DND-41 (cell line): Measurements from ENCODE around the gene ELF1.

Experiments
- ATAC-seq: fragments of 200-7000 bp; cut with Tn5 transposase; 3 replicates; pipeline ENCODE4 v1.9.1; 2021; ENCODE audit warnings: low read depth; ENCODE audit not compliant: insufficient read depth
- DNase-seq: peaks from one replicate; pipeline ENCODE4 v3.0.0-alpha.2; 2020
- H2AFZ ChIP-seq: 2 replicates; pipeline ENCODE4 v1.6.0; 2012; ENCODE audit warnings: low read depth, low read length
- H3K27ac ChIP-seq: 2 replicates; pipeline ENCODE4 v1.5.1; 2012; ENCODE audit warnings: low read length, inconsistent platforms
- H3K27me3 ChIP-seq: fragments of 200-600 bp; sonication (generic); 2 replicates; pipeline ENCODE4 v1.6.0; 2012; ENCODE audit warnings: low read length, mild to moderate bottlenecking, inconsistent platforms; ENCODE audit not compliant: insufficient read depth, poor library complexity
- H3K36me3 ChIP-seq: 2 replicates; pipeline ENCODE4 v1.5.1; 2012; ENCODE audit warnings: low read length, inconsistent platforms; ENCODE audit not compliant: insufficient read depth
- H3K4me1 ChIP-seq: 2 replicates; pipeline ENCODE4 v1.5.1; 2012; ENCODE audit warnings: mild to moderate bottlenecking, low read length; ENCODE audit not compliant: insufficient read depth
- H3K4me2 ChIP-seq: 2 replicates; pipeline ENCODE4 v1.6.0; 2012; ENCODE audit warnings: mild to moderate bottlenecking, moderate library complexity, low read length, inconsistent platforms; ENCODE audit not compliant: insufficient read depth
- H3K4me3 ChIP-seq, 2 experiments: fragments of 200-600 bp in 1 of 2; shearing (Covaris generic) in 1 of 2; 2 replicates each; pipeline ENCODE4 v1.5.1; 2012 to 2016; ENCODE audit warnings: inconsistent platforms in 2 of 2, low read length in 2 of 2, mild to moderate bottlenecking in 2 of 2, low read depth in 1 of 2, moderate library complexity in 1 of 2
- H3K79me2 ChIP-seq: 2 replicates; pipeline ENCODE4 v1.6.0; 2012; ENCODE audit warnings: low read length, inconsistent platforms; ENCODE audit not compliant: insufficient read depth
- H3K9ac ChIP-seq: 2 replicates; pipeline ENCODE4 v1.6.0; 2012; ENCODE audit warnings: low read depth, mild to moderate bottlenecking, inconsistent platforms, low read length, moderate library complexity
- H3K9me3 ChIP-seq: 2 replicates; pipeline ENCODE4 v1.5.1; 2012; ENCODE audit warnings: low read length, moderate library complexity, mild to moderate bottlenecking, inconsistent platforms; ENCODE audit not compliant: insufficient read depth, severe bottlenecking
- H4K20me1 ChIP-seq: 2 replicates; pipeline ENCODE4 v1.6.0; 2012; ENCODE audit warnings: low read length; ENCODE audit not compliant: insufficient read depth
- CTCF ChIP-seq: IDR thresholded peaks from 2 replicates; pipeline ENCODE4 v1.5.1; 2012; ENCODE audit warnings: borderline replicate concordance, low read length, moderate library complexity, mild to moderate bottlenecking; ENCODE audit not compliant: poor library complexity, severe bottlenecking; ENCODE audit errors: extremely low read depth
- EZH2 ChIP-seq: IDR thresholded peaks from 3 replicates; pipeline ENCODE4 v1.6.1; 2012; ENCODE audit warnings: borderline replicate concordance, low read depth, mild to moderate bottlenecking, moderate library complexity, low read length, inconsistent platforms; ENCODE audit not compliant: severe bottlenecking

ELF1 gene

GRCh38 chr13:41018602-41018948 lies 541 bp downstream of the ELF1 start:
- Histone ChIP-seq H3K27me3 (no peaks in the 10 kb centered on the region), H3K9me3 (no peaks in the 10 kb centered on the region), H4K20me1 (no peaks in the 10 kb centered on the region), H3K4me3 (peak overlapping the region; percentile 65 to 68), H3K36me3 (no peaks in the 10 kb centered on the region; the same call in 1 of the 2 replicates), H3K9ac (peak overlapping the region; percentile 84), H3K27ac (peak overlapping the region; percentile 99), H3K4me1 (peaks cover 51% of the 10 kb centered on the region), H2AFZ (0 out of 2 replicates have a peak overlapping the region, but pooled peaks have one; percentile 71), H3K79me2 (peaks cover 98% of the 10 kb centered on the region), H3K4me2 (peak overlapping the region; percentile 64)
- ATAC-seq (no peak; the same call in 2 of the 3 replicates), DNase-seq (no peak)
- TF ChIP-seq EZH2 (no peak), CTCF (no peak)

DNA sequence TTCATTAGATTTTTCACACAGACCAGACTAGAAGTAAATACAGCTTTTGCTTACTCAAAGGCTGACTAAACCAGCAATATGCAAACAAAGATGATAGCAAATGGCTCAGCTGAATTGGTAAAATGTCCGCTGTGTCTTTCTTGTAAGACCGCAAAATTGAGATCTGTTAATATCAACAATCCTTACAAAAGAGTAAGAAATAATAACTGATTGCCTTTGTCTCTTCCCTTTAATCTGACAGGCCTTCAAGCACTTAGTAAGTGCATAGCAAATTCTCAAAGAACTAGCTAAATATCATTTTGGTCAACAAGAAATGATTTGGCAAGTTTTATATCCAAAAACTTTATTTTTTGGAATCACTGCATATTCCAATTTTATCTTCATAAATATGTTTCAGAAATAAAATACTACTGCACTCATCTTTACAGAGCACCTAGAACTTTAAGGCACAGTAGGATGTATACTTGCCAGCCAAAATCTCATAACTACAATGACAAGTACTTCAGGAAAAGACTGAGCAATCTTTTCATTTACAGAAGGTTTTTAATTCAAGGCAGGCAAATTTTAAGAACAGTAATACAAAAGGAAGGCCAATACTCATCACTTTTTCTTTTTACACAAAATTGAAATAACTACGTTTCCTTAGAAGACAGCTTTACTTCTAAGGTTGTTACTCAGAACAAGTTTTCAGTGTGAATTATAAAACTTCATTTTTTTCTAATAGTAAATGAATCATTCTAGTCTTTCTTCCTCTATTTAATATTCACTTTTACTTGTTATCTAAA lies 1.1 kb downstream of the ELF1 start:
- peak; percentile 34; the same call in 2 of the 3 replicates for ATAC-seq
- peak overlapping the region; percentile 65 to 68 for H3K4me3 ChIP-seq
- no peak for DNase-seq
- no peaks in the 10 kb centered on the region for H4K20me1 ChIP-seq
- no peak overlapping the region for H2AFZ ChIP-seq
- peaks cover 5% of the 10 kb centered on the region for H3K36me3 ChIP-seq
- TF ChIP-seq CTCF (no peak), EZH2 (no peak)
- H3K9ac ChIP-seq, result peak overlapping the region; percentile 84
- peak overlapping the region; percentile 64 for H3K4me2 ChIP-seq
- H3K79me2 ChIP-seq, result peaks cover 98% of the 10 kb centered on the region
- no peaks in the 10 kb centered on the region for H3K27me3 ChIP-seq
- no peaks in the 10 kb centered on the region for H3K9me3 ChIP-seq
- H3K4me1 ChIP-seq, result peaks cover 56% of the 10 kb centered on the region
- H3K27ac ChIP-seq, result peak overlapping the region; percentile 99

DNA sequence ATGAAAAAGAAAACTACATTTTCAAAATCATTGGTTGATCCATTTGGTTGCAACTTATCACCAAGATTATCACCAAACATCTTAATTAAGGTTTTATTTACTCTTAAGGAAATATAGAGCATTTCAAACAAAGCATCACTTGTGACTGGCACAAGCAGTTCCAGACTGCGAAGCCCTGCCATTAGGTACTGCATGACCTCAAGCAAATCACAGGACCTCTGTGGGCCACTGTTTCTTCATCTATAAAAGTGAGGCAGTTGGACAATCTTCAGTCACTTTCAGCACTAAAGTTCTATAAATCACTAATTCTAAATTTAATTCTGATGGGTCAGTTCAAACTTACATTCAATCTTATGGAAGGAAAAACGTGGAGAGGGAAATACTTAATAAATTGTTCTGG lies 2.0 kb downstream of the ELF1 start:
- Histone ChIP-seq H3K4me1 (peaks cover 64% of the 10 kb centered on the region), H2AFZ (no peak overlapping the region), H3K36me3 (peaks cover 7% of the 10 kb centered on the region), H3K27ac (peak overlapping the region; percentile 99), H3K9me3 (no peaks in the 10 kb centered on the region), H4K20me1 (no peaks in the 10 kb centered on the region), H3K4me3 (peak overlapping the region; percentile 65 to 68), H3K79me2 (peaks cover 98% of the 10 kb centered on the region), H3K4me2 (peak overlapping the region; percentile 64), H3K27me3 (no peaks in the 10 kb centered on the region), H3K9ac (peak overlapping the region; percentile 84)
- peak; percentile 57 for DNase-seq
- TF ChIP-seq EZH2, result no peak
- no peak for TF ChIP-seq CTCF
- ATAC-seq, result peak; percentile 61

DNA sequence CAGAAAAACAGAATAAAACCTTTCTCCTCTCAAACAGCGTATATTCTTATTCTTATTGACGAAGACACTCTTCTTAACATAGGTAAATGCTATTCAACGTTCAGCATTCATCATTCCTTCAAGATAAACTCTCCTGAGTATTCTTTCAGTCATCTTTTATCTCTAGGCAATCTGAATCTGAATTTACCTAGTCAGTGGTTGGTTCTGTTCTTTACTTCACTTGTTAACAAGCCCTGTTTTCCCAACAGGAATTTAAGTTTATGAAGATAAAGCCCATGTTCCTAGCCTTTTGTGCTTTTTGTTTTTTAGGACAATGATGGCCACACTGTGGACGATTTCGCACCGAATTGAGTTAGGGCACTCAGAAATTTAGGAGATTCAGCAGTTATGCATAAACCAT lies 3.2 kb downstream of the ELF1 start:
- peak overlapping the region; percentile 35 for H3K9ac ChIP-seq
- H3K4me1 ChIP-seq, result peaks cover 71% of the 10 kb centered on the region
- no peak for TF ChIP-seq EZH2
- peaks cover 98% of the 10 kb centered on the region for H3K79me2 ChIP-seq
- ATAC-seq (no peak), DNase-seq (no peak)
- peak overlapping the region; percentile 56 for H3K27ac ChIP-seq
- no peaks in the 10 kb centered on the region for H3K27me3 ChIP-seq
- H4K20me1 ChIP-seq, result no peaks in the 10 kb centered on the region
- H2AFZ ChIP-seq, result no peak overlapping the region
- H3K9me3 ChIP-seq, result no peaks in the 10 kb centered on the region
- peaks cover 18% of the 10 kb centered on the region for H3K36me3 ChIP-seq
- peak overlapping the region in 1 of 2 experiments; percentile 50; a peak in 3 of 4 replicates for H3K4me3 ChIP-seq
- H3K4me2 ChIP-seq, result peak overlapping the region; percentile 59
